Activated T-helper 9 cell treated with anti-CD3 and anti-CD28 coated beads, Interleukin-2, amount 50 U/mL, for 16 hours (primary cell): ENCODE data around the gene TMEM258.

Experiments used
- DNase-seq: peaks from one replicate; pipeline ENCODE4 v3.0.0-alpha.2; 2020; ENCODE audit warnings: low read depth

TMEM258 gene

GRCh38 chr11:61739966-61740365 is 52.4 kb downstream of the TMEM258 start:
- no peak for DNase-seq

- no peak for DNase-seq
These were observed 53.0 kb downstream of the TMEM258 start for GRCh38 chr11:61739413-61739812.
